Activated CD4-positive, alpha-beta memory T cell treated with anti-CD3 and anti-CD28 coated beads, Interleukin-2, amount 10 ng/mL, durations not matched to agents 7 days and 5 days (primary cell): ENCODE results near the gene PROSER2. TPM values are rescaled to one million over a fixed set of nuclear protein-coding genes. Genes with fewer than 3 reads are reported as not detected.

Source experiments
- CTCF ChIA-PET: fragments of 350-600 bp; sonication (Branson Sonifier 250); formaldehyde crosslinking; loops from one replicate; lab custom pipeline; 2021; ENCODE audit warnings: antibody characterized with exemption, inconsistent platforms; lab: Charles Lee
- POLR2A ChIA-PET: fragments of 350-600 bp; sonication (Branson Sonifier 250); formaldehyde crosslinking; loops from one replicate; lab custom pipeline; 2021; ENCODE audit warnings: antibody characterized with exemption; lab: Charles Lee
- DNase-seq: peaks from one replicate; pipeline ENCODE4 v3.0.0-alpha.2; 2020
- H3K27ac Mint-ChIP-seq: one replicate; pipeline ENCODE4 v1.8.0; 2021; ENCODE audit warnings: mild to moderate bottlenecking, mixed read lengths
- H3K27me3 Mint-ChIP-seq: one replicate; pipeline ENCODE4 v1.8.0; 2021; ENCODE audit warnings: mixed read lengths
- H3K36me3 Mint-ChIP-seq: one replicate; pipeline ENCODE4 v1.8.0; 2021; ENCODE audit warnings: low read depth, mixed read lengths
- H3K4me1 Mint-ChIP-seq: one replicate; pipeline ENCODE4 v1.8.0; 2021; ENCODE audit warnings: mixed read lengths
- H3K4me3 Mint-ChIP-seq: one replicate; pipeline ENCODE4 v1.8.0; 2021; ENCODE audit warnings: mild to moderate bottlenecking, mixed read lengths
- H3K9me3 Mint-ChIP-seq: one replicate; pipeline ENCODE4 v1.8.0; 2021; ENCODE audit warnings: mixed read lengths
- total RNA-seq, 2 experiments: library from RNA; stranded (reverse); gene quantifications; one replicate each; pipeline ENCODE4 v1.2.3, GENCODE V29; 2021

The PROSER2 gene
- total RNA-seq, 2 experiments from 2014 or later = 0.28 to 0.30 TPM

- no peaks in the 10 kb centered on the region for H3K36me3 Mint-ChIP-seq
- no peaks in the 10 kb centered on the region for H3K9me3 Mint-ChIP-seq
- H3K27me3 Mint-ChIP-seq = peaks cover 14% of the 10 kb centered on the region
- H3K4me1 Mint-ChIP-seq = no peaks in the 10 kb centered on the region
- H3K27ac Mint-ChIP-seq = no peak overlapping the region
- no peak overlapping the region for H3K4me3 Mint-ChIP-seq
- DNase-seq = no peak
- ChIA-PET CTCF (no interaction called here), POLR2A (no interaction called here)
These were observed 12.8 kb upstream of the PROSER2 start for GRCh38 chr10:11810313-11810766.

GRCh38 chr10:11810973-11811372 lies 12.2 kb upstream of the PROSER2 start:
- Mint-ChIP-seq H3K4me3 (no peak overlapping the region), H3K4me1 (no peaks in the 10 kb centered on the region), H3K9me3 (no peaks in the 10 kb centered on the region), H3K36me3 (no peaks in the 10 kb centered on the region), H3K27me3 (peaks cover 15% of the 10 kb centered on the region), H3K27ac (no peak overlapping the region)
- no peak for DNase-seq
- CTCF ChIA-PET = no interaction called here
- POLR2A ChIA-PET = no interaction called here

- no peak for DNase-seq
- Mint-ChIP-seq H3K9me3 (no peaks in the 10 kb centered on the region), H3K4me3 (no peak overlapping the region), H3K4me1 (no peaks in the 10 kb centered on the region), H3K27ac (no peak overlapping the region), H3K36me3 (no peaks in the 10 kb centered on the region), H3K27me3 (peaks cover 12% of the 10 kb centered on the region)
- ChIA-PET POLR2A (no interaction called here), CTCF (interaction anchor here (1.5 kb wide), 1 partner anchor 30 kb away, joined by 4 read pairs; no protein-coding TSS in a partner anchor)
These were observed 10.0 kb upstream of the PROSER2 start for GRCh38 chr10:11813177-11813576.

GRCh38 chr10:11813855-11814567 lies 9.1 kb upstream of the PROSER2 start:
- ChIA-PET CTCF (interaction anchor here (1.5 kb wide), 1 partner anchor 31 kb away, joined by 4 read pairs; no protein-coding TSS in a partner anchor), POLR2A (no interaction called here)
- H3K4me3 Mint-ChIP-seq = no peak overlapping the region
- no peaks in the 10 kb centered on the region for H3K4me1 Mint-ChIP-seq
- H3K36me3 Mint-ChIP-seq = no peaks in the 10 kb centered on the region
- H3K27ac Mint-ChIP-seq = no peak overlapping the region
- peaks cover 7% of the 10 kb centered on the region for H3K27me3 Mint-ChIP-seq
- no peak for DNase-seq
- H3K9me3 Mint-ChIP-seq = no peaks in the 10 kb centered on the region

GRCh38 chr10:11819027-11819426 lies 4.1 kb upstream of the PROSER2 start:
- Mint-ChIP-seq H3K4me1 (peaks cover 6% of the 10 kb centered on the region), H3K27ac (no peak overlapping the region), H3K36me3 (no peaks in the 10 kb centered on the region), H3K27me3 (peaks cover 27% of the 10 kb centered on the region), H3K9me3 (no peaks in the 10 kb centered on the region), H3K4me3 (no peak overlapping the region)
- DNase-seq = no peak
- POLR2A ChIA-PET = no interaction called here
- CTCF ChIA-PET = interaction anchor here (1.3 to 3.6 kb wide), 7 partner anchors 11 to 175 kb away, joined by 3 to 16 read pairs (median 5); no protein-coding TSS in a partner anchor

GRCh38 chr10:11822026-11822756 lies 965 bp upstream of the PROSER2 start:
- peaks cover 8% of the 10 kb centered on the region for H3K4me1 Mint-ChIP-seq
- DNase-seq = no peak
- no peak overlapping the region for H3K27ac Mint-ChIP-seq
- ChIA-PET CTCF (interaction anchor here (0.9 to 1.3 kb wide), 2 partner anchors 39 to 167 kb away, joined by 3 read pairs; no protein-coding TSS in a partner anchor), POLR2A (no interaction called here)
- H3K9me3 Mint-ChIP-seq = no peaks in the 10 kb centered on the region
- H3K36me3 Mint-ChIP-seq = no peaks in the 10 kb centered on the region
- H3K27me3 Mint-ChIP-seq = peaks cover 46% of the 10 kb centered on the region
- H3K4me3 Mint-ChIP-seq = no peak overlapping the region

GRCh38 chr10:11822809-11823121 lies 391 bp upstream of the PROSER2 start:
- no peak overlapping the region for H3K27ac Mint-ChIP-seq
- ChIA-PET POLR2A (no interaction called here), CTCF (no interaction called here)
- H3K27me3 Mint-ChIP-seq = peaks cover 50% of the 10 kb centered on the region
- no peaks in the 10 kb centered on the region for H3K36me3 Mint-ChIP-seq
- peaks cover 8% of the 10 kb centered on the region for H3K4me1 Mint-ChIP-seq
- no peaks in the 10 kb centered on the region for H3K9me3 Mint-ChIP-seq
- no peak overlapping the region for H3K4me3 Mint-ChIP-seq
- DNase-seq = no peak

- ChIA-PET CTCF (no interaction called here), POLR2A (no interaction called here)
- Mint-ChIP-seq H3K4me1 (peaks cover 8% of the 10 kb centered on the region), H3K27ac (no peak overlapping the region), H3K27me3 (peaks cover 53% of the 10 kb centered on the region), H3K36me3 (no peaks in the 10 kb centered on the region), H3K4me3 (peak overlapping the region; percentile 53), H3K9me3 (no peaks in the 10 kb centered on the region)
- DNase-seq = no peak
These were observed 812 bp downstream of the PROSER2 start for GRCh38 chr10:11823989-11824346.

- ChIA-PET POLR2A (no interaction called here), CTCF (no interaction called here)
- Mint-ChIP-seq H3K4me3 (no peak overlapping the region), H3K4me1 (peaks cover 8% of the 10 kb centered on the region), H3K36me3 (no peaks in the 10 kb centered on the region), H3K9me3 (no peaks in the 10 kb centered on the region), H3K27ac (no peak overlapping the region), H3K27me3 (peaks cover 54% of the 10 kb centered on the region)
- DNase-seq = no peak
These were observed 1.2 kb downstream of the PROSER2 start for GRCh38 chr10:11824376-11824775.

GRCh38 chr10:11824825-11825224 lies 1.7 kb downstream of the PROSER2 start:
- Mint-ChIP-seq H3K4me1 (peaks cover 4% of the 10 kb centered on the region), H3K9me3 (no peaks in the 10 kb centered on the region), H3K4me3 (no peak overlapping the region), H3K27me3 (peaks cover 50% of the 10 kb centered on the region), H3K27ac (no peak overlapping the region), H3K36me3 (no peaks in the 10 kb centered on the region)
- ChIA-PET CTCF (interaction anchor here (1.0 kb wide), 1 partner anchor 42 kb away, joined by 3 read pairs; no protein-coding TSS in a partner anchor), POLR2A (no interaction called here)
- DNase-seq = no peak

- POLR2A ChIA-PET = no interaction called here
- Mint-ChIP-seq H3K9me3 (no peaks in the 10 kb centered on the region), H3K4me3 (no peak overlapping the region), H3K27me3 (peaks cover 49% of the 10 kb centered on the region), H3K4me1 (peaks cover 4% of the 10 kb centered on the region), H3K27ac (no peak overlapping the region), H3K36me3 (no peaks in the 10 kb centered on the region)
- no peak for DNase-seq
- CTCF ChIA-PET = interaction anchor here (1.0 kb wide), 1 partner anchor 43 kb away, joined by 3 read pairs; no protein-coding TSS in a partner anchor
These were observed 2.7 kb downstream of the PROSER2 start for GRCh38 chr10:11825796-11826414.

- no peak overlapping the region for H3K27ac Mint-ChIP-seq
- CTCF ChIA-PET = no interaction called here
- H3K27me3 Mint-ChIP-seq = peaks cover 47% of the 10 kb centered on the region
- DNase-seq = no peak
- no peaks in the 10 kb centered on the region for H3K9me3 Mint-ChIP-seq
- POLR2A ChIA-PET = no interaction called here
- no peaks in the 10 kb centered on the region for H3K36me3 Mint-ChIP-seq
- H3K4me1 Mint-ChIP-seq = peaks cover 4% of the 10 kb centered on the region
- H3K4me3 Mint-ChIP-seq = no peak overlapping the region
These were observed 3.9 kb downstream of the PROSER2 start for GRCh38 chr10:11827006-11827405.

GRCh38 chr10:11827414-11827813 lies 4.3 kb downstream of the PROSER2 start:
- DNase-seq = no peak
- CTCF ChIA-PET = no interaction called here
- Mint-ChIP-seq H3K27me3 (peaks cover 47% of the 10 kb centered on the region), H3K27ac (no peak overlapping the region), H3K36me3 (no peaks in the 10 kb centered on the region), H3K9me3 (no peaks in the 10 kb centered on the region), H3K4me3 (no peak overlapping the region), H3K4me1 (peaks cover 4% of the 10 kb centered on the region)
- POLR2A ChIA-PET = interaction anchor here (0.7 kb wide), 1 partner anchor 55 kb away, joined by 3 read pairs; no protein-coding TSS in a partner anchor
